Measurements from ENCODE around the gene PTPRK.

Gene PTPRK

DNA sequence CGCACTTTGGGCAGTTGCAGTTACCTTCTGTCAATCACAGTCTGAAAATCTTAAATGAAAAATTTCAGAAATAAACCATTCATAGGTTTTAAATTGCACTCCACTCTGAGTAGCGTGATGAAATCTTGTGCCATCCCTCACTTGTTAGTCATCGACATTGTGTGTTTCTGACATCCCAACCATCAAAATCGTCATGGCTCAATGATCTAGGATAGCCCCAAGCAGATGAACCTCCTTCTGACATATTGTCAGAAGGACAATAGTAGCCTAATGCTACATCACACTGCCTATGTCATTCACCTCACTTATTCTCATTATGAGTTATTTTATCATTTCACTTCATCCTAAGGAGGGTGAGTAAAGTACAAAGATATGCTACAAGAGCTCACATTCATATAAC, 284.8 kb downstream of the PTPRK start:
- H3K27ac ChIP-seq = no peak overlapping the region
- TF ChIP-seq, protein P1, sequence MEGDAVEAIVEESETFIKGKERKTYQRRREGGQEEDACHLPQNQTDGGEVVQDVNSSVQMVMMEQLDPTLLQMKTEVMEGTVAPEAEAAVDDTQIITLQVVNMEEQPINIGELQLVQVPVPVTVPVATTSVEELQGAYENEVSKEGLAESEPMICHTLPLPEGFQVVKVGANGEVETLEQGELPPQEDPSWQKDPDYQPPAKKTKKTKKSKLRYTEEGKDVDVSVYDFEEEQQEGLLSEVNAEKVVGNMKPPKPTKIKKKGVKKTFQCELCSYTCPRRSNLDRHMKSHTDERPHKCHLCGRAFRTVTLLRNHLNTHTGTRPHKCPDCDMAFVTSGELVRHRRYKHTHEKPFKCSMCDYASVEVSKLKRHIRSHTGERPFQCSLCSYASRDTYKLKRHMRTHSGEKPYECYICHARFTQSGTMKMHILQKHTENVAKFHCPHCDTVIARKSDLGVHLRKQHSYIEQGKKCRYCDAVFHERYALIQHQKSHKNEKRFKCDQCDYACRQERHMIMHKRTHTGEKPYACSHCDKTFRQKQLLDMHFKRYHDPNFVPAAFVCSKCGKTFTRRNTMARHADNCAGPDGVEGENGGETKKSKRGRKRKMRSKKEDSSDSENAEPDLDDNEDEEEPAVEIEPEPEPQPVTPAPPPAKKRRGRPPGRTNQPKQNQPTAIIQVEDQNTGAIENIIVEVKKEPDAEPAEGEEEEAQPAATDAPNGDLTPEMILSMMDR (conservative IDR thresholded peaks at IDR 0.05) = no peak
- TF ChIP-seq ZFX (IDR thresholded peaks at IDR 0.05) = no peak

DNA sequence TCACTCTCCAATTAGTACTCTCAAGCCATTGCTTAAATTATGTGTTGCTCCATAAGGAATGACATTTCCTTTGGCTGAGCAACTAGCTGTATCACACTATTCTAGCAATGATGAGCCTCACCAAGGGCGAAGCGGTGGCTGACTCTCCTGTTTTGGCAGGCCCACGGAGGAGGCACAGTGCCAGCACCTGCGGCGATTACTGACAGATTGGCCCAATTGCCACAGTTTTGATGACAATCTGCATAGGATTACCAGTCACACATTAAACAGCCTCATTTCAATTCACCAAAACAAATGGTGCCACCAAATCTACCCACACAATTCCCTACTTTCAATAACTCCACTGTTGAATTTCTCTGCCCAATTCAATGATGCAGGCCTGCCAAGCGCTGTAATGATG, 286.9 kb downstream of the PTPRK start:
- no peak overlapping the region for H3K27ac ChIP-seq
- no peak for TF ChIP-seq ZFX (IDR thresholded peaks at IDR 0.05)
- TF ChIP-seq, protein P1 (conservative IDR thresholded peaks at IDR 0.05) = no peak

DNA sequence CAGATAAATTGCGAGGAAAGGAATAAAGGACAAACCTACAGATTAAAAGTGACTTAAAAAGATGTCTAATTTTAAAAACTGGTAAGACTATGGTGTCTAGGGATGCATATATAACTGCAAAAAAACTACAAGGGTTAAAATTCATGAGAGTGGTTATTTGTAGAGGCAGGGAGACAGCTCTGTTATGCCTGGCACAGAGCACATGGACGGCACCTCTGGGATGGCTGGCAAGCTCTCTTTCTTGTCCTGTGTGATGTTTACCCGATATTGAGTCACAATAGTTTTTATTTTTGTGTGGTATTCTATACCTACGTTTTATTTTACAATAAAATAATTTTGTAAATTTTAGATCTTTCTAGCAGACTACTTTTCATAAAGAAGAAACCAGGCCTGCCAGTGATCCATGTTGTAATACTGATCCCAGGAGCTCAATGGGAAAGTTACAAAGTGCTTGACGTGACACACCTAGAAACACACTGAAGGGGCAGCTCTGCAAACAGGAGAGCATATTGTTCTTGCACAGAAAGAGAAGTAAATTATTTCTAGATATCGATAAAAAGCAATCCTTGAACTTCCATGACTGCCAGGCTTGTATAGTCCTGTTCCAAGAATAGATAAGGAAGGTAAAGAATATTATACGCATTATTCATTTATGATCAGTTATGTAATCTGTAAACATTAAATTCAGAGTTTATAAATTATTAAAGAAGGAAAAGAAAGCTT, 290.0 kb downstream of the PTPRK start:
- TF ChIP-seq ZFX (IDR thresholded peaks at IDR 0.05) = no peak
- TF ChIP-seq, protein P1 (conservative IDR thresholded peaks at IDR 0.05) = no peak
- no peak overlapping the region for H3K27ac ChIP-seq

DNA sequence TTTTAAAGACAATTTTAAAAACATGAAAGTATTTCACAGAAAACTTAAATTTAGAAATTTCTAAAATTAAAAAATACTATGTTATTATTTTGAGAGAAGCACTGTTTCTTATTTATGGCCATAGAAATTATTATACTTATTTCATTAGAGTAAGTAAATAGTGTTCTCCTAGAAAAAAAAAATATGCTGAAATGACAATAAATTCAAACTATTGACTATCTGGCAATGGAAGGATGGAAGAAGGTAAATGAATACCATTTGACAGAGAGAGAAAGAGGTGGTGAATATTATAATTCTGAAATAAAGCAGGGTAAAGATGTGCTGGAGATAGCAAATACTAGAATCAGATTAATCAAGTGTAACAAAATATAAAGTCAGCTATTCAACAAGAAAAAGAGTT, 294.8 kb downstream of the PTPRK start:
- no peak overlapping the region for H3K27ac ChIP-seq
- no peak for TF ChIP-seq ZFX (IDR thresholded peaks at IDR 0.05)
- TF ChIP-seq, protein P1 (conservative IDR thresholded peaks at IDR 0.05) = no peak

DNA sequence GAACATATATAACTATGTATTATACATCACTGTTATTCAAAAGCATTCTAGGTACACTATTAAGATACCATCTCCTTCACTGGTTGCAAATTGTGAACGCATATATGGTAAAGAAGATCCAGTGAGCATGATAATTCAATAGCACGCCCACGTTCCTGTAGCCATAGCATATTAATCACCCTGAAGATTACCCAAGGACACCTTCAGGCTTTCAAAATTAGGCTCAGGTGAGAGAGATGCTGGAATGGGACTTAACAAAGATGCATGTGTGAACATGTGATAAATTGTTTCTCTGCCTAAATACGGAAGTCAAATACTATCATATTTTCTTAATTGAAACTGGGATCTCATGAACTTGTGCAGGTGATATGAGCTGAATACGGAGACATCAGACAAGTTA, 303.5 kb downstream of the PTPRK start:
- TF ChIP-seq, protein P1 (conservative IDR thresholded peaks at IDR 0.05) = no peak
- TF ChIP-seq ZFX (IDR thresholded peaks at IDR 0.05) = no peak
- no peak overlapping the region for H3K27ac ChIP-seq

DNA sequence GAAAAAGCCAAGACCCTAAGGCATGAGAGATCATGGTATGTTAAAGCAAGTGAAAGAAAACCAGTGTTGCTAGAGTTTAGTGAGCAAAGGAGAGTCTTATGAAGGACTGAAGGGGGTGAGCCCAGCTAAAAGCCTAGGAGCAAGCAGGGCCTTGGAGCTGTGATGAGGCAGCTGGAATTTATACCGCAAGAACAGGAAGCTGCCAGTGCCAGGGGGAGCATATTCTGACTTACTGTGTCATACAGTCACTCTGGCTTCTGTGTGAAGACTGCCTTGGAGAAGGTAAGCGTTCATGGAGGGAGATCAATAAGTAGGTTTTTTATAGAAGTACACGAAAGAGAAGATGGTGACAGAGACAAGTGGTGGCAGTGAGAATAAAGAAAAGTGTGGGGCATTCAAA, 310.6 kb downstream of the PTPRK start:
- H3K27ac ChIP-seq = no peak overlapping the region

DNA sequence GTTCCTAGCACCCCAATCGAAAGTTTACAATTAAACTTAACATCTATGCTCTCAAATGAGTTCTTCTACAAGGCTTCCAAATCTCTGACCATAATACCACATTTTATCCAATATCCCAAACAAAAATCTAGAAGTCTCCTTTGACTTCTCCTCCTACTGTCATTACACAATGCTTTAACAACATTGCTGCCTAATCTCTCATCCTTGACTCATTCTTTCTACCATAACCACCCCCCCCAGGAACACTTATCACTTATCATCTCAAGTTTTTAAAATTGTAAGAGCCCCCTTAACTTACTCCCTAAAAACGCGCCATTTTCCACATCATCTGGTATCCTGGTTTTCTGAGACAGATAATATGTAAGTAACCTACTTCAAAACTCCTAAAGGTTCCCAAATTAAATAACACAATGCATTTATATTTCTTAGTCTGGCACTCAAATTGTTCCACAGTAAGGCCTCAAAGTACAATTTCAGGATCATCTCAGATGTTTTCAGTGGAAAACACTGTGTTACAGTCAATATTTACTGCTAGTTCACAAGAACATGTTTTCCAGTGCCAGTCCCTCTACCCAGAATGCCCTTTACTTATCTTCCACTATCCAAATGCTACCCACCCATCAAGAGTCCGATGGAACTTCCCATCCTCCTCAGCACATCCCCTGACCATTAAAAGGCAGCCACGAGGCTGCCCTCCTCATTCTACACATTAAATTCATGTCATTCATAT, 311.4 kb downstream of the PTPRK start:
- no peak for TF ChIP-seq ZFX (IDR thresholded peaks at IDR 0.05)
- TF ChIP-seq, protein P1 (conservative IDR thresholded peaks at IDR 0.05) = no peak
- H3K27ac ChIP-seq = no peak overlapping the region

More for the DNA sequence above, 310.6 kb downstream of the PTPRK start:
- TF ChIP-seq ZFX (IDR thresholded peaks at IDR 0.05) = no peak
- TF ChIP-seq, protein P1 (conservative IDR thresholded peaks at IDR 0.05) = no peak
